Natural killer cell (primary cell): ENCODE results near the gene VARS2. TPM values are rescaled to one million over a fixed set of nuclear protein-coding genes. Genes with fewer than 3 reads are reported as not detected.
A peak's percentile ranks its signal among the peaks of the same experiment; 100 is the strongest.
"Not testable (repeated sequence)": the region's sequence is repeated elsewhere in the genome, so short reads cannot be mapped to it uniquely, and the experiment has no call there.

Experiments
- ATAC-seq, 3 donors: fragments of 150-1000 bp in 2 of 3; fragments of 200-7000 bp in 1 of 3; cut with Tn5 transposase; 1 replicate in 1 of 3; 2 replicates in 2 of 3; pipeline ENCODE4 v1.10.0; 2021; ENCODE audit warnings: mild to moderate bottlenecking in 2 of 3, moderate library complexity in 2 of 3
- DNase-seq, 2 donors: peaks; one replicate each; pipeline versions ENCODE4 v3.0.0 to v3.0.0-alpha.2; 2013 to 2021; ENCODE audit warnings: mixed read lengths in 1 of 2
- H3K27ac ChIP-seq: one replicate; pipeline ENCODE4 v1.5.1; 2013; ENCODE audit warnings: mild to moderate bottlenecking, low read length
- H3K27me3 ChIP-seq: one replicate; pipeline ENCODE4 v1.6.1; 2013; ENCODE audit warnings: low read length; ENCODE audit not compliant: control insufficient read depth, insufficient read depth
- H3K36me3 ChIP-seq: one replicate; pipeline ENCODE4 v1.6.1; 2013; ENCODE audit warnings: low read length; ENCODE audit not compliant: control insufficient read depth, insufficient read depth
- H3K4me1 ChIP-seq: one replicate; pipeline ENCODE4 v1.6.1; 2013; ENCODE audit warnings: low read length; ENCODE audit not compliant: control insufficient read depth, insufficient read depth
- H3K4me3 ChIP-seq: one replicate; pipeline ENCODE4 v1.5.1; 2013; ENCODE audit warnings: low read length
- H3K9me3 ChIP-seq: one replicate; pipeline ENCODE4 v1.6.1; 2013; ENCODE audit warnings: low read length; ENCODE audit not compliant: control insufficient read depth, insufficient read depth
- H3K27ac Mint-ChIP-seq, 2 donors: one replicate each; pipeline ENCODE4 v1.8.0; 2022; ENCODE audit warnings: mild to moderate bottlenecking in 2 of 2, mixed read lengths in 2 of 2, moderate library complexity in 1 of 2
- H3K27me3 Mint-ChIP-seq, 2 donors: one replicate each; pipeline ENCODE4 v1.8.0; 2022; ENCODE audit warnings: low read depth in 2 of 2, mixed read lengths in 2 of 2
- H3K36me3 Mint-ChIP-seq: one replicate; pipeline ENCODE4 v1.8.0; 2022; ENCODE audit warnings: mixed read lengths
- H3K4me1 Mint-ChIP-seq, 2 donors: one replicate each; pipeline ENCODE4 v1.8.0; 2022; ENCODE audit warnings: mixed read lengths in 2 of 2
- H3K4me3 Mint-ChIP-seq: one replicate; pipeline ENCODE4 v1.8.0; 2022; ENCODE audit warnings: mild to moderate bottlenecking, moderate library complexity, mixed read lengths
- H3K9me3 Mint-ChIP-seq, 2 donors: one replicate each; pipeline ENCODE4 v1.8.0; 2022; ENCODE audit warnings: mixed read lengths in 2 of 2
- WGBS: methylation state at CpG from one replicate; pipeline ENCODE4 v1.1.7; 2013; ENCODE audit warnings: missing lambda C conversion rate; ENCODE audit not compliant: insufficient coverage; 5-methylcytosine and 5-hydroxymethylcytosine counted together
- intact Hi-C: fragments of 100-400 bp; cut with micrococcal nuclease; formaldehyde crosslinking; loops from one replicate; pipeline ENCODE4 v1.14.2; 2022
- total RNA-seq, 4 donors: library from RNA; stranded (reverse); fragments of 120-200 nt in 1 of 4; gene quantifications; one replicate each; pipeline versions ENCODE4 v1.2.3 to v1.2.4, GENCODE V29; 2013 to 2022
- TF ChIP-seq, protein P1 (sequence below): fragments of 200-600 bp; IDR thresholded peaks from one replicate; pipeline ENCODE4 v1.8.0; 2022; ENCODE audit warnings: antibody characterized with exemption

VARS2 gene
- total RNA-seq, 3 donors from 2014 or later (not counting 1 experiment from before 2014, with no cell fraction given): 16.9 to 36.7 (median 24.5) TPM

DNA sequence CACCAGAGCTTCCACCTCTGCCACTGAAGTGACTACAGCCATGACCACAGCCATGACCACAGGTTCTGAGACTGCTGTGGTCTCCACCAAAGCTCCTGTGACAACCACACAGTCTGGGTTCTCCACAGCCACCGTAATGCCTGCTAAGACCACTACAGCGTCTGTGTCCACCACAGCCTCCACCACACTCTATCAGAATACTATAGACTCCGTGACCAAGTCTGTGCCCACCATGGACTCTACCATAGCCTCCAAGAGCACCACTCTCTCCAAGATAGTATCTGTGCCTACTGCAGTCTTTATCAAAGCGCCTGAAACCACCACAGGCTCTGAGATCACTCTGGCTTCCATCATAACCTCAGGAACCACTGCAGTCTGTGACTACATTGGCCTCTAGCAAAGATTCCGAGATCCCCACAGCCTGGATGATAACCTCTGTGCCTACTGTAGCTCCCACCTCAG is 51.1 kb downstream of the VARS2 start:
- H3K27ac Mint-ChIP-seq: peak overlapping the region; percentile 5 to 27

DNA sequence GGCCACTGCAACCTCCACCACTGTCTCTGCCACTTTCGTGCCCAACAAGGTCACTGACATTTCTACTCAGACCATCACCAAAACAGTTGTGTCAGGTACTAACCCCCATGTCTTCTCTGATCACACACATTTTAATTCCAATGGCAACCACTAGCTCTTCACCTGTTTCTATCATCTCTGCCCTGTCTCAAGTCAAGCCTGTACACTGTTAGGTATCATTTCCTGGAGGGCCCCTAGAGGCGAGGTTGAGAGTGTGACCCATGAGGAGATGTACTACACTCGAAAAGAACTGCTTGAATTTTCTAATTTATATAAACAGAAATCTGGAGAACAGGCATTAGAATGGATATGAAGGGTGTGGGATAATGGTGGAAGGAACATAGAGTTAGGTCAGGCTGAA is 52.1 kb downstream of the VARS2 start:
- no peaks in the 10 kb centered on the region for H3K9me3 Mint-ChIP-seq
- ATAC-seq: no peak

More for the DNA sequence above, 51.1 kb downstream of the VARS2 start:
- Histone ChIP-seq H3K36me3 (no peaks in the 10 kb centered on the region), H3K4me3 (no peak overlapping the region), H3K27ac (no peak overlapping the region), H3K4me1 (peaks cover 26% of the 10 kb centered on the region), H3K9me3 (no peaks in the 10 kb centered on the region), H3K27me3 (peaks cover 4% of the 10 kb centered on the region)
- DNase-seq (no peak), ATAC-seq (peak; percentile 17 to 65 (median 47))
- Mint-ChIP-seq H3K27me3 (peaks cover 25 to 36% of the 10 kb centered on the region in 2 donors), H3K9me3 (no peaks in the 10 kb centered on the region), H3K4me3 (peak overlapping the region; percentile 32), H3K36me3 (no peaks in the 10 kb centered on the region), H3K4me1 (peaks cover 29 to 31% of the 10 kb centered on the region in 2 donors)
- TF ChIP-seq, protein P1, sequence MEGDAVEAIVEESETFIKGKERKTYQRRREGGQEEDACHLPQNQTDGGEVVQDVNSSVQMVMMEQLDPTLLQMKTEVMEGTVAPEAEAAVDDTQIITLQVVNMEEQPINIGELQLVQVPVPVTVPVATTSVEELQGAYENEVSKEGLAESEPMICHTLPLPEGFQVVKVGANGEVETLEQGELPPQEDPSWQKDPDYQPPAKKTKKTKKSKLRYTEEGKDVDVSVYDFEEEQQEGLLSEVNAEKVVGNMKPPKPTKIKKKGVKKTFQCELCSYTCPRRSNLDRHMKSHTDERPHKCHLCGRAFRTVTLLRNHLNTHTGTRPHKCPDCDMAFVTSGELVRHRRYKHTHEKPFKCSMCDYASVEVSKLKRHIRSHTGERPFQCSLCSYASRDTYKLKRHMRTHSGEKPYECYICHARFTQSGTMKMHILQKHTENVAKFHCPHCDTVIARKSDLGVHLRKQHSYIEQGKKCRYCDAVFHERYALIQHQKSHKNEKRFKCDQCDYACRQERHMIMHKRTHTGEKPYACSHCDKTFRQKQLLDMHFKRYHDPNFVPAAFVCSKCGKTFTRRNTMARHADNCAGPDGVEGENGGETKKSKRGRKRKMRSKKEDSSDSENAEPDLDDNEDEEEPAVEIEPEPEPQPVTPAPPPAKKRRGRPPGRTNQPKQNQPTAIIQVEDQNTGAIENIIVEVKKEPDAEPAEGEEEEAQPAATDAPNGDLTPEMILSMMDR: no peak
- intact Hi-C loops: no loop called here
- 40% methylated on average over 5 of the region's 5 CpGs for WGBS

DNA sequence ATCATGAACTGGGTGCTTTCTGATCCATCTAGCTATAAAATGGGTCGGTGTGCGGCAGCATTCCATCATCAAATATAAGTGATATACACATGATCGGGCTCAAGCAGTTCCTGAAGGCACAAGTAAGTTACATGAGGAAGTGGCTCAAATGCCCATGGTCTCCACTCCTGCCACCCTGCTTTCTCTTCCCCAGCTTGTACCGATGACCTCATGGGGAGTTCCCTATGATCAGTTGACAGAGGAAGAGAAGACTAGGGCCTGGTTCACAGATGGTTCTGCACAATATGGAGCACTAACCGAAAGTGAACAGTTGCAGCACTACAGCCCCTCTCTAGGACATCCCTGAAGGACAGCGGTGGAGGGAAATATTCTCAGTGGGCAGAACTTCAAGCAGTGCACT is 55.1 kb downstream of the VARS2 start:
- H3K27ac Mint-ChIP-seq, intact Hi-C loops, H3K27ac ChIP-seq, ATAC-seq, H3K36me3 Mint-ChIP-seq, DNase-seq, H3K4me3 ChIP-seq, H3K4me3 Mint-ChIP-seq, H3K36me3 ChIP-seq, H3K9me3 ChIP-seq, H3K27me3 ChIP-seq, H3K9me3 Mint-ChIP-seq: not testable (repeated sequence)
- peaks cover 18% of the 10 kb centered on the region for H3K4me1 ChIP-seq
- WGBS: 95% methylated on average over 6 of the region's 6 CpGs
- Mint-ChIP-seq H3K27me3 (peaks cover 34 to 61% of the 10 kb centered on the region in 2 donors), H3K4me1 (peaks cover 21 to 22% of the 10 kb centered on the region in 2 donors)

More for the DNA sequence above, 52.1 kb downstream of the VARS2 start:
- Mint-ChIP-seq H3K36me3 (no peaks in the 10 kb centered on the region), H3K4me3 (no peak overlapping the region), H3K27ac (no peak overlapping the region), H3K4me1 (peaks cover 29 to 31% of the 10 kb centered on the region in 2 donors), H3K27me3 (peaks cover 22 to 35% of the 10 kb centered on the region in 2 donors)
- no peak for DNase-seq
- no peak overlapping the region for H3K27ac ChIP-seq
- TF ChIP-seq, protein P1: no peak
- intact Hi-C loops: no loop called here
- no peaks in the 10 kb centered on the region for H3K9me3 ChIP-seq
- H3K4me3 ChIP-seq: no peak overlapping the region
- no peaks in the 10 kb centered on the region for H3K36me3 ChIP-seq
- H3K27me3 ChIP-seq: peaks cover 4% of the 10 kb centered on the region
- WGBS: 40% methylated on average over 3 of the region's 3 CpGs
- H3K4me1 ChIP-seq: peaks cover 26% of the 10 kb centered on the region

DNA sequence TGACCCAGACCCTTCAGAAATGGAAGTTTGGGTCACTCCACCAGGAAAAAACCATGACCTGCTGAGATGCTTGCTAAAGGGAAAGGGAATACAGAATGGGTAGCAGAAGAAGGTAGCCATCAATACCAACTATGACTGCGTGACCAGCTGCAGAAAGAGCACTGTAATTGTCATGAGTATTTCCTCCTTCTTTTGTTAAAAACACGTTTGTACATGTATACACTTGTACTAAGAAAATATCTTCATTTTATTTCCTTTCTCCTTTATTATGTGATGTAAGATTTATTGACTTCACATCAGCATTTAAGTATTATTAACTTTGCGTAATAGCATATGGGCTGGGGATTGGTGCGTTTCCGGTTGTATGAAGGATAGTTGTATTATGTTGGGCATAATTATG is 56.9 kb downstream of the VARS2 start:
- Mint-ChIP-seq H3K4me1 (peaks cover 3 to 4% of the 10 kb centered on the region in 2 donors), H3K27me3 (peaks cover 27 to 54% of the 10 kb centered on the region in 2 donors), H3K36me3 (no peaks in the 10 kb centered on the region), H3K27ac (no peak overlapping the region), H3K9me3 (no peaks in the 10 kb centered on the region), H3K4me3 (no peak overlapping the region)
- H3K27ac ChIP-seq: no peak overlapping the region
- H3K36me3 ChIP-seq: no peaks in the 10 kb centered on the region
- TF ChIP-seq, protein P1: no peak
- H3K4me3 ChIP-seq: no peak overlapping the region
- DNase-seq (no peak), ATAC-seq (no peak)
- 95% methylated on average over 4 of the region's 5 CpGs for WGBS
- H3K4me1 ChIP-seq: peaks cover under 1% of the 10 kb centered on the region
- no peaks in the 10 kb centered on the region for H3K9me3 ChIP-seq
- H3K27me3 ChIP-seq: no peaks in the 10 kb centered on the region
- intact Hi-C loops: no loop called here
